HG02885 (cell line): Measurements from ENCODE around the gene KRTAP5-11.
"Not testable (repeated sequence)": the region's sequence is repeated elsewhere in the genome, so short reads cannot be mapped to it uniquely, and the experiment has no call there.

Source experiments
- ATAC-seq: cut with Tn5 transposase; IDR thresholded peaks from one replicate; pipeline ENCODE4 v1.9.1; 2021; ENCODE audit warnings: mild to moderate bottlenecking; ENCODE audit not compliant: unreplicated experiment, poor library complexity

The KRTAP5-11 gene, protein sequence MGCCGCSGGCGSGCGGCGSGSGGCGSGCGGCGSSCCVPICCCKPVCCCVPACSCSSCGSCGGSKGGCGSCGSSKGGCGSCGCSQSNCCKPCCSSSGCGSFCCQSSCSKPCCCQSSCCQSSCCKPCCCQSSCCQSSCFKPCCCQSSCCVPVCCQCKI

DNA sequence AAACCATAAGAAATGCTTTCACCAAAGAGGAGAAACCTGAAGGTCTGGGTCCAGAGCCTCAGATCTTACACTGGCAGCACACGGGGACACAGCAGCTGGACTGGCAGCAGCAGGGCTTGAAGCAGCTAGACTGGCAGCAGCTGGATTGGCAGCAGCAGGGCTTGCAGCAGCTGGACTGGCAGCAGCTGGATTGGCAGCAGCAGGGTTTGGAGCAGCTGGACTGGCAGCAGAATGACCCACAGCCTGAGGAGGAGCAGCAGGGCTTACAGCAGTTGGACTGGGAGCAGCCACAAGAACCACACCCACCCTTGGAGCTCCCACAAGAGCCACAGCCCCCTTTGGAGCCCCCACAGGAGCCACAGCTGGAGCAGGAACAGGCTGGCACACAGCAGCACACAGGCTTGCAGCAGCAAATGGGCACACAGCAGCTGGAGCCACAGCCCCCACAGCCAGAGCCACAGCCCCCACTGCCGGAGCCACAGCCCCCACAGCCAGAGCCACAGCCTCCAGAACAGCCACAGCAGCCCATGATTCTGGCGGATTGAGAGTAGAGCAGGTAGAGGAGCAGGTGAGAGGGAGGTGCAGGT lies at the start of gene KRTAP5-11:
TSS of gene KRTAP5-11 (minus strand) at position 567 of the 587 bp plus-strand sequence. CDS start at position 529, 38 bp downstream.
- ATAC-seq, result no peak

DNA sequence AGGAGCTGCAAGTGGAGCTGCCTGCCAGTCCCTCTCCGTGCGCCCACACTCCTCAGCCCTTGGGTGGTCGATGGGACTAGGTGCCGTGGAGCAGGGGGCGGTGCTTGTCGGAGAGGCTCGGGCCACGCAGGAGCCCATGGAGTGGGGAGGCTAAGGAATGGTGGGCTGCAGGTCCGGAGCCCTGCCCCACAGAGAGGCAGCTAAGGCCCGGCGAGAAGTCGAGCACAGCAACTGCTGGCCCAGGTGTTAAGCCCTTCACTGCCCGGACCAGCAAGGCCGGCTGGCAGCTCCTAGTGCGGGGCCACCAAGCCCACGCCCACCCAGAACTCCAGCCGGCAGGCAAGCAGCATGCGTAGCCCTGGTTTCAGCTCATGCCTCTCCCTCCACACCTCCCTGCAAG lies 48.9 kb upstream of the KRTAP5-11 start:
- ATAC-seq, result not testable (repeated sequence)

DNA sequence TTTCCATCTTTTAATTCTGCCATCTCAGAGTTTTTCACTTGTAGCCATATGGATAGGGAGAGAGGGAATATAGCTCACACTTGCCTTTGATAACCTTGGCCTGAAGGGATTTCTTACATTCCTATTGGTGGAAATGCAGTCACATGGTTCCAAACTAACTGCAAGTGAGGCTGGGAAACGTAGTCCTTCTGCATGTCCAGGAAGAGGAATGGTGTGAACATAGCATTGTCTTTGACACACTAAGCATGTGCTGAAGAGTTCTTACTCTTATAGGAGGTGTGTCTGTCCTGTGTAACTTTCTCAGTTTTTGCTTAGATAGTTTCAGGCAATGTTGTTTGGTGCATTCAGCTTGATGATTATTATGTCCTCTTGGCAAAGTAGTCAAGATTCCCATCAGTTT lies 47.4 kb upstream of the KRTAP5-11 start:
- not testable (repeated sequence) for ATAC-seq

DNA sequence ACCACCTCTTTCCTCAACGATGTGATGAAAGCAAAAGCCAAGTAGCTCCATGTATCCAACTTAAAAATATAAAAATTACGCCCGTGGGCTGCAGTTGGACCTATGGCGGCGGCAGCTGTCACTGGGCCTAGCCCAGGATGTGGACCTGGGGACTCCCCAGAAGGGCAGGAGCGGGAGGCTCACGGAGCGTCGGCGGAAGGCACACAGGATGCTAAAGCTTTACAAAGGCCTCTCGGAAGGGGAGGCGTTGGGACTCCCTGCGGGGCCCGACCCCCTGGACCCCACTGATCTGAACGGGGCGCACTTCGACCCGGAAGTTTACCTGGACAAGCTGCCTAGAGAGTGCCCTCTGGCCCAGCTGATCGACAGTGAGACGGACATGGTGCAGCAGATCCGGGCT lies 46.3 kb upstream of the KRTAP5-11 start:
- ATAC-seq, result not testable (repeated sequence)

DNA sequence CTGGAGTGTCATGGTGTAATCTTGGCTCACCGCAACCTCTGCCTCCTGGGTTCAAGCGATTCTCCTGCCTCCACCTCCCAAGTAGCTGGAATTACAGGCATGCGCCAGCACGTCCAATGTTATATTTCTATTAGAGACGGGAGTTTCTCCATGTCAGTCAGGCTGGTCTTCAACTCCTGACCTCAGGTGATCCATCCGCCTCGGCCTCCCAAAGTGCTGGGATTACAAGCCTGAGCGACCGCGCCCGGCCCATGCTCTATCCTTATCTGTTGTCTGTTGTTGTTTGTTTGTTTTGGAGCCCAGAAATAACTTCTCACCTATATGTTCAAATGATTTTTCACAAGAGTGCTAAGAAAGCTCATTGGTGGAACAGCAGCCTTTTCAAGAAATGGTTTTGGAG lies 40.6 kb upstream of the KRTAP5-11 start:
- ATAC-seq, result not testable (repeated sequence)

DNA sequence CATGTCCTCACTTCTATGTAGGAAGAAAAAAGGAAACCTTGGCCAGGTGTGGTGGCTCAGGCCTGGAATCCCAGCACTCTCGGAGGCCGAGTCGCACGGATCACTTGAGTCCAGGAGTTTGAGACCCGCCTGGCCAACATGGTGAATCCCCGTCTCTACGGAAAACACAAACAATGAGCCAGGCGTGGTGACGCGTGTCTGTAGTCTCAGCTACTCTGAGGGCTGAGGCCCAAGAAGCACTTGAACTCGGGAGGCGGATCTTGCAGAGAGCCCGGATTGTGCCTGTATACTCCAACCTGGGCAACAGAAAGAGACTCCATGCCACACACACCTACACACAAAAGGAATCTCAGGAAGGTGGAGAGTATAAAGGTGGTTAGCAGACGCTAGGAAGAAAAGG lies 39.9 kb upstream of the KRTAP5-11 start:
- ATAC-seq, result not testable (repeated sequence)

DNA sequence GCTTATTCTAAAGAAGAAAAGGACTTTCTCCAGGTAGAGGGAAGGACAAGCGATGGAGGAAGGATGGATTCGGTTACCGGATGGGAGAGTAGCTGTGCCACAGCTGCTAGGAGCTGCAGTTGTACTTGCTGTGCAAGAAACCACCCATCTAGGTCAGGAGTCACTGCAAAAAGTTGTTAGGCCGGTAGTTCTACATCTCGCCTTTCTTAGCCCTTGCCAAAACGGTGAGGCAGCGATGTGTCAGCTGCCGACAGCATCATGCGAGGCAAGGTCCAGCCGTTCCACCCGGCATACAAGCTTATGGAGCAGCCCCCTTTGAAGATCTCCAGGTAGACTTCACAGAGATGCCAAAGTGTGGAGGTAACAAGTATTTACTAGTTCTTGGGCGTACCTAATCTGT lies 32.3 kb upstream of the KRTAP5-11 start:
- ATAC-seq, result not testable (repeated sequence)

DNA sequence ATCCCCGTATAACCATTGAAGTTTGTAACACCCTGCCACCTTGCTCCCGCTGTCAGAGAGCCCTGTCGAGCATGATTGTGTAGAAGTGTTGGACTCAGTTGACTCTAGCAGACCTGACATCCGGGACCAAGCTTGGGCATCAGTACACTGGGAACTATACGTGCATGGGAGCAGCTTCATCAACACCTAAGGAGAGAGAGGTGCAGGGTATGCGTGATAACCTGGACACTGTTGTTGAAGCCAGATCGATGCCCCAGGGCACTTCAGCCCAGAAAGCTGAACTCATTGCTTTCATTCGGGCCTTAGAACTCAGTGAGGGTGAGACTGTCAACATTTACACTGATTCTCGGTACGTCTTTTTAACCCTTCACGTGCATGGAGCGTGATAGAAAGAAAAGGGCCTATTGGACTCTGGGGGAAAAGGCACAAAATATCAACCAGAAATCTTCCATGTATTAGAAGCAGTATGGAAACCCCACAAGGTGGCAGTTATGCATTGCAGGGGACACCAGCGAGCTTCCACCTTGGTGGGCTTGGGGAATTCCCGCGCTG lies 31.8 kb upstream of the KRTAP5-11 start:
- ATAC-seq, result not testable (repeated sequence)

DNA sequence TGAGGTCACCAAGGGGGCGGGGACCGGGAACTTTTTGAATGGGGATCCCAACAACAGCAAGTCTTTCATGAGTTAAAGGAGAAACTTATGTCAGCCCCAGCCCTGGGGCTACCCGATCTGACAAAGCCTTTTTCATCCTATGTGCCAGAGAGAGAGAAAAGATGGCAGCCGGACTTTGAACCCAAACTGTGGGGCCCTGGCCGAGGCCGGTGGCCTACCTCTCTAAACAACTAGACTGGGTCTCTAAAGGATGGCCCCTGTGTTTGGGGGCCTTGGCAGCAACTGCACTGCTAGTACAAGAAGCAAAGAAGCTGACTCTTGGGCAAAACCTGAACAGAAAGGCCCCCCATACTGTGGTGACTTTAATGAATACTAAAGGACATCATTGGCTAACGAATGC lies 31.3 kb upstream of the KRTAP5-11 start:
- not testable (repeated sequence) for ATAC-seq

DNA sequence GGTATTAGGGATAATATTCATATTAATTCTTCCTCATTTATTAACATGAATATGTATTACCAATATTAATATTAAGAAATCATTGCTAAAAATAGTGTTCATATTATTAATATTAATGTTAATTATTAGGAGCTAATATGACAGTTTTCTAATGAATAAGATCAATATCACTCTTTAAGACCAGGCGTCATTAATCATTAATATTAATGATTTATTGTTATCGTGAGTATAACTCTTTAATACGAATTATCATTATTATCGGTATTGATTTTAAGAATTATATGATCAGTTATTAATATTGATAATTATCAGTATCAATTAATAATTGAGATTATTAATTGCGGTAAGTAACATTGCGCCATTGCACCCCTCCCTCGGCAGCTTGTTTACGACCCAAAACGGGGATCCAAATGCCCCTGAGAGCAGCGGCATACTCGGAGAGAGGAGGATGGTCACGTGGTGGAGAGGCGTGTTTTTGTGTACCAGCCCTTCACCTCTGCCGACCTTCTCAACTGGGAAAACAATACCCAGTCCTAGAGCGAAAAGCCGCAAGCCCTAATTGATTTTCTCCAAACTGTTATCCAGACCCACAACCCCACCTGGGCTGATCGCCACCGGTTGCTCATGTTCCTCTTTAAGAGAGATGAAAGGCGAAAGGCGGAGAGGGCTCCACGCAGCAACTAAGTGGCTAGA lies 28.7 kb upstream of the KRTAP5-11 start:
- not testable (repeated sequence) for ATAC-seq

DNA sequence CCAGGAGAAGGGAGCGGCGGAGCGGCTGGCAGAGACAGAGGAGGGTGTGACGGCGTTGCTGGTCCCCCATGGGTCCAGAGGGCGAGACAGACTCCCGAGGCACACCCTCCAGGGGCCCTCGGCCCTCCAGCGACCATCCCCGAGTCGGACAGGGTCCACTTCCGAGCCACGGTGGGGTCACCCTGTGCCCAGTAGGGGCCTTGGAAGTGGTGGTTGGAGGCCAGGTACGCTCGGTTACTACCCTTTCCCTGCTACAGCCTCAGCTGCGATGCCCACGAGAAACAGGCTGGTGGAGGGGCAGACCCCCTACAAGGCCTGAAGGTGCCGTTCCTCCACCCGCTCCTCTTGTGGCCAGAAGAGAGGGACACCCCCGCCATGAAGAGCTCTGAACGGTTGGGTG lies 25.6 kb upstream of the KRTAP5-11 start:
- not testable (repeated sequence) for ATAC-seq

DNA sequence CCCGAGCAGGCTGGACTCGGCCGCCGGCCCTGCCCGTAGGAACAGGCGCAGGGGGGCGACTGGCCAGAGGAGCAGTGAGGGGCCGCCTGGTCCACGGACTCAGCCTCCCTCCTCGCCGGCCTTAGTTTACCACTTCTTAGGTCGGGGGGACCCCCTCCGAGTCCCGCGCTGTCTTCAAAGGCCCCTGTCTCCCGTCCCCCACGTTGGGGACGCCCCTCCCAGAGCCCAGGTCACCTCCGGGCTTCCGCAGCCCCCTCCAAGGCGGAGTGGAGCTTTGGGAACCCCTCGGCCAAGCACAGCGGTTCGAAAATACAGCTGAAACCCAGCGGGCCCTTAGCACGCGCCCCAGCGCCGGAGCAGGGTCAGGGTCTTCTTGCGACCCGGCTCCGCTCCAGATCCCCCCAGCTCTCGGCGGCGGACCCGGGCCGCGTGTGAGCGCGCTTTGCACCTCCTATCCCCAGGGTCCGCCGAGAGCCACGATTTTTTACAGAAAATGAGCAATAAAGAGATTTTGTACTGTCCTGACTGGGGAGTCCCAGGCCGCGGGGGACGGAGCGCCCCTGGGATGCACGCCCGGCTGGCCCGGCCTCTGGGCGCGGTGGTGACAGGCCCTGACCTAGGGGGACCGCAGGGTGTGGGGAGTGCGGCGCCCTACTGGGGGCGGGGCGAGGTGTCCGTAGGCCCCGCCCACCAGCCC lies 25.0 kb upstream of the KRTAP5-11 start:
- not testable (repeated sequence) for ATAC-seq

DNA sequence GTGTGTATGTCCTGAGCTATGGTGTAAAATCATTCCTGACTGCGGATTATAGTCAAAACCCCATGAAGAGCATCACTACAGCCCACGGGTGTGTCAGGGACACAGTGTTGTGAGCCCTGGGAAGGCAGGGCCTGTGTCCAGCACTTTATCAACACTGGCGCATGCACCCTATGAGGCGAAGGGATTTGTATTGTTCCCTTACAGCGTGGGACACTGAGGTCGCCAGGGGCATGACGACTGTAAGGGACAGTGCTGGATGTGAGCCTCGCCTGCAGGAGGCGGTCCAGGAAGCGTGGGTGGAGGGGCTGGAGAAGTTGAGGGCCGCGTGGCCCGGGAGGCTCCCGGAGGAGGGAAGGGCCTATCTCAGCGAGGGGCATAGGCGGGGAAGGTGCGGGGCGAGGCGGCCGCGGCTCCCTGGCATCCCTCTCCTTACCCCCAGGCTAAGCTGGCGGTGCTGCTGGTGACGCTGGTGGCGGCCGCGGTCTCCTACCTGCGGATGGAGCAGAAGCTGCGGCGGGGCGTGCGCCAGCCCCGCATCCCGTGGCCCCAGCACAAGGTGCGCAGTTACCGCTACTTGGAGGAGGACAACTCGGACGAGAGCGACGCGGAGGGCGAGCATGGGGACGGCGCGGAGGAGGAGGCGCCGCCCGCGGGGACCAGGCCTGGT lies 24.3 kb upstream of the KRTAP5-11 start:
- not testable (repeated sequence) for ATAC-seq

DNA sequence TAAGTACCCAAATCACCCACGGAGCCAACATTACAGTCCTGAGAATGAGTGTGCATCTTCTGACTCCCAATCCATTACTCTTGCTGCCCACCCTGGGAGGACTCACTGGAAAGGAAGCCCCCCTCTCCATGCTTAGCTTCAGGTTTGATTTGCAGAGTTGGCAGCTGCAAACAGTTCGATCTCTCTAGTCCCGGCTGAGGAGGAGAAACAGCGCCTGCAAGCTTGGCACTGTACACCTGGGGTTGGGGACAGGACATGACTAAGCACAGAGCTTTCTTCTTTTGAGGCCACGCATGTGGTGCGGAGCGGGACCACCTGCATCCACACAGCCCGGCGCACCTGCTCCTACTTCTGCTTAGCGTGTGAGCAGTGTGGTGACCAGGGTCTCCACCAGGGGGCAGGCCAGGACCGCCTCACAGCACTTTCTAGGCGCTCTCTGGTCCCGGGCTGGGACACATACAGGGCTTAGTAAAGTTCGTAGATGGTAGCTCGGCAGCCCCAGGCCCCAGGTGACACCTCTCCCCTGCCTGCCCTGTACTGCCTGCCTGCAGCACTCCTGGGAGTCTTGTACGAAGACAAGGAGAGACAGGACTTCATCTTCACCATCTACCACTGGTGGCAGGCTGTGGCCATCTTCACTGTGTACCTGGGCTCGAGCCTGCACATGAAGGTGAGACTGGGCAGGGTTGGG lies 22.3 kb upstream of the KRTAP5-11 start:
- ATAC-seq, result not testable (repeated sequence)

DNA sequence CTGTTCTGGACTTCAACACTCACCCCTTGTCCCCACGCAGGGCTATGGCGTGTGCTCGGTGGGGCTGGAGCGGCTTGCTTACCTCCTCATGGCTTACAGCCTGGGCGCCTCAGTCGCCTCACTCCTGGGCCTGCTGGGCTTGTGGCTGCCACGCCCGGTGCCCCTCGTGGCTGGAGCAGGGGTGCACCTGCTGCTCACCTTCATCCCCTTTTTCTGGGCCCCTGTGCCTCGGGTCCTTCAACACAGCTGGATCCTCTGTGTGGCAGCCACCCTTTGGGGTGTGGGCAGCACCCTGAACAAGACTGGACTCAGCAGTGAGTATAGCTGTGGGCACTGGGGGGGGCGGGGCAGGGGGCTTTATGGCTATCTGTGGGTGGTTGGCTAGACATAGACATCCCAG lies 20.5 kb upstream of the KRTAP5-11 start:
- not testable (repeated sequence) for ATAC-seq

DNA sequence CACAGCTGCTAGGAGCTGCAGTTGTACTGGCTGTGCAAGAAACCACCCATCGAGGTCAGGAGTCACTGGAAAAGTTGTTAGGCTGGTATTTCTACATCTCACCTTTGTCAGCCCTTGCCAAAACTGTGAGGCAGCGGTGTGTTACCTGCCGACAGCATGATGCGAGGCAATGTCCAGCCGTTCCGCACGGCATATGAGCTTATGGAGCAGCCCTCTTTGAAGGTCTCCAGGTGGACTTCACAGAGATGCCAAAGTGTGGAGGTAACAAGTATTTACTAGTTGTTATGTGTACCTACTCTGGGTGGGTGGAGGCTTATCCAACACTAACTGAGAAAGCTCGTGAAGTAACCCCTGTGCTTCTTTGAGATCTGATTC lies 6.9 kb upstream of the KRTAP5-11 start:
- not testable (repeated sequence) for ATAC-seq

DNA sequence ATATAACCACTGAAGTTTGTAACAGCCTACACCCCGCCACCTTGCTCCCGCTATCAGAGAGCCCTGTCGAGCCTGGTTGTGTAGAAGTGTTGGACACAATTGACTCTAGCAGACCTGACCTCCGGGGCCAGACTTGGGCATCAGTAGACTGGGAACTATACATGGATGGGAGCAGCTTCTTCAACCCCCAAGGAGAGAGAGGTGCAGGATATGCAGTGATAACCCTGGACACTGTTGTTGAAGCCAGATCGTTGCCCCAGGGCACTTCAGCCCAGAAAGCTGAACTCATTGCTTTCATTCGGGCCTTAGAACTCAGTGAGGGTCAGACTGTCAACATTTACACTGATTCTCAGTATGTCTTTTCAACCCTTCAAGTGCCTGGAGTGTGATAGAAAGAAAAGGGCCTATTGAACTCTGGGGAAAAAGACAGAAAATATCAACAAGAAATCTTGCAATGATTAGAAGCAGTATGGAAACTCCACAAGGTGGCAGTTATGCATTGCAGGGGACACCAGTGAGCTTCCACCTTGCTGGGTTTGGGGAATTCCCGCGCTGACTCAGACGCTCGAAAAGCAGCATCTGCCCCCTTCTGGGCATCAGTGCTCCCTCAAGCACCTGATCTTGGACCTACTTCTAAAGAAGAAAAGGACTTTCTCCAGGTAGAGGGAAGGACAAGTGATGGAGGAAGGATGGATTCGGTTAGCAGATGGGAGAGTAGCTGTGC lies 6.3 kb upstream of the KRTAP5-11 start:
- not testable (repeated sequence) for ATAC-seq

DNA sequence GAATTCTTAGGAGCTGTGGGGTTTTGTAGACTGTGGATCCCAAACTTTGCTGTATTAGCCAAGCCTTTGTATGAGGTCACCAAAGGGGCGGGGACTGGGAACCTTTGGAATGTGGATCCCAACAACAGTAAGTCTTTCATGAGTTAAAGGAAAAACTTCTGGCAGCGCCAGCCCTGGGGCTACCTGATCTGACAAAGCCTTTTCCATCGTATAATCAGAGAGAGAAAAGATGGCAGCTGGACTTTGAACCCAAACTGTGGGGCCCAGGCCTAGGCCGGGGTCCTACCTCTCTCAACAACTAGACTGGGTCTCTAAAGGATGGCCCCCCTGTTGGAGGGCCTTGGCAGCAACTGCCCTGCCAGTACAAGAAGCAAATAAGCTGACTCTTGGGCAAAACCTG lies 5.6 kb upstream of the KRTAP5-11 start:
- ATAC-seq, result not testable (repeated sequence)

DNA sequence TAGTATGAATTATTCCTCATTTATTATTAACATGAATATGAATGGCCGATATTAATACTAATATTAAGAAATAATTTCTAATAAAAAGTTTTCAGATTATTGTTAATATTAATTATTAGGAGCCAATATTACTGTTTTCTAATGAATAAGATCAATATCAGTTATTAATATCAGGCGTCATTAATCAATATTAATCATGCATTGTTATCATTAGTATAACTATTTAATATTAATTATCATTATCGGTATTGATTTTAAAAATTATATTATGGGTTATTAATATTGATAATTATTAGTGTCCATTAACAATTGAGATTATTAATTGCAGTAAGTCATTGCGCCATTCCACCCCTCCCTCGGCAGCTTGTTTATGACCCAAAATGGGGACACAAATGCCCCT lies 3.0 kb upstream of the KRTAP5-11 start:
- ATAC-seq, result not testable (repeated sequence)
